ENCODE data around the gene APOA4.
A peak's percentile ranks its signal among the peaks of the same experiment; 100 is the strongest.

The APOA4 gene

DNA sequence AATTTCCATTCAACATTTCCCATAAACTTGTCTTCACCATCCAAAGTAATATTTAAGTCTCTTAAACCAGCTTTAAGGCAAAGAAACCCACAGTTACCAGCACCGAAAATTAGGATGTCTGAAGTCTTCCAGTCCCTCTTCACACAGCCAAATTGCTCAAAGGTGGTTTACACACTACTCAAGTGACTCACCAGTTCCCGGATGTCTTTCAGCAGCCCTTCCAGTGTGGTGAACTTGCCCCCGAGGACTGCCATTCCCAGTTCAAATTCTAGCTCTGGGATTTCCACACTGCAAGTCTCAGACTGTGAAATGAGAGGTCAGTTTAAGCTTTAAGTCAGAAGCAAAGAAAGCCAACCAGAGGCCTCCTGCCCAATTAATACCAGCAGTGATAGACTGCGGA lies 40.4 kb downstream of the APOA4 start:
- no peak for DNase-seq

GRCh38 chr11:116778556-116778955 lies 44.5 kb downstream of the APOA4 start:
- no peak for DNase-seq

DNA sequence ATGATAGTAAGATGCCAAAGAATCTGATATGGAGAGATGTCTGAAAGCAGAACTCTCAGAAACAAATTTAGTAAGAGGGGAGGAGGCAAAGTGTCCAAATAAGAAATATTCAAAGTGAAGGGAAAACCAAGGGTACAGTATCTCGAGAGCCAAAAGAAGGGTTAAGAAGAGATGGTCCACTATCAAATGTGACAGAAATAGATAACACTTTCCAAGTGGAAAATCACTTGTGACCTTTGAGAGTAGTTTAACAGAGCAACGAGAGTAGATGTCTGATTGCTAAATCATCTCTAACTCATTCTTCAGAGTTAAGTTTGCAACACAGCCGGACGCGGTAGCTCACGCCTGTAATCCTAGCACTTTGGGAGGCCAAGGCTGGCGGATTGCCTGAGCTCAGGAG lies 46.0 kb downstream of the APOA4 start:
- no peak for DNase-seq

GRCh38 chr11:116776522-116776984 lies 46.6 kb downstream of the APOA4 start:
- no peak for DNase-seq

DNA sequence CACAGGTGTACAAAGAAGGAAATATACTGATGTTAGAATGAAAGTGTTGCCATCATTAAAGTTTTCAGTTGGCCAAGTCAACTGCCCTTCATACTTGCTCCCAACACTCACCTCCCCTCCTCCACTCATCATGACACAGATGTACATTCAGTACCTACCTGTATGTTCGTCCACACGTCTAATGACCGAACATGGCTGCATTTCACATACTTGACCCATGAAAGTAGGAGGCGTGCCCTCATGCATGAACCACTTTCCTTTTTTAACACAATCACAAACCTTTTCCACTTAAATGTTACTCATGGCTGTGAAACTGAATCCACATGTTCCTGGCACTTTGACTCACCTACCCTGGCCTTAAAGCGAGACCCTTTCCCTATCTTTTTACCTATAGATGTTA lies 47.1 kb downstream of the APOA4 start:
- no peak for DNase-seq

DNA sequence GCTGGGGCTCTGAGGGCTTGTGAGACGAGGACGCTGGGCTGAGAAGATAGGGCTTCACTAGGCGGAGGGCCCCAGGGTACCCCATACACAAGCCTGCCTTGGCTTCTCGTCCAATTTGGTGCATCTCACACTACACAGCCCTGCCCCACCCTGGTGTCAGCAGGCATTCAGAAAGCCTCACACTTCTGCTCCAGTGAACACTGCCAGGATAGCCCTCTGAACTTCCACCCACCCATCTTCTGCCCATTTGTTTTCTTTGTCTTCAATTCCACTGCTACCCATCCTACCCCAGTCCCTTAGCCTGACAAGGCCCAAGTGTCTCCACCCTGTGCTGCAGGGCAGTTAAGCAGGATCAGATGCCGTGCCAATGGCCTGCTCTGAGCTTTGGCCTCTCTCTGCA lies 48.4 kb downstream of the APOA4 start:
- no peak for DNase-seq

- peak in 12 of 58 donors; percentile 48 to 82 (median 73) for DNase-seq
Measured at GRCh38 chr11:116773203-116774097, 49.7 kb downstream of the APOA4 start.

DNA sequence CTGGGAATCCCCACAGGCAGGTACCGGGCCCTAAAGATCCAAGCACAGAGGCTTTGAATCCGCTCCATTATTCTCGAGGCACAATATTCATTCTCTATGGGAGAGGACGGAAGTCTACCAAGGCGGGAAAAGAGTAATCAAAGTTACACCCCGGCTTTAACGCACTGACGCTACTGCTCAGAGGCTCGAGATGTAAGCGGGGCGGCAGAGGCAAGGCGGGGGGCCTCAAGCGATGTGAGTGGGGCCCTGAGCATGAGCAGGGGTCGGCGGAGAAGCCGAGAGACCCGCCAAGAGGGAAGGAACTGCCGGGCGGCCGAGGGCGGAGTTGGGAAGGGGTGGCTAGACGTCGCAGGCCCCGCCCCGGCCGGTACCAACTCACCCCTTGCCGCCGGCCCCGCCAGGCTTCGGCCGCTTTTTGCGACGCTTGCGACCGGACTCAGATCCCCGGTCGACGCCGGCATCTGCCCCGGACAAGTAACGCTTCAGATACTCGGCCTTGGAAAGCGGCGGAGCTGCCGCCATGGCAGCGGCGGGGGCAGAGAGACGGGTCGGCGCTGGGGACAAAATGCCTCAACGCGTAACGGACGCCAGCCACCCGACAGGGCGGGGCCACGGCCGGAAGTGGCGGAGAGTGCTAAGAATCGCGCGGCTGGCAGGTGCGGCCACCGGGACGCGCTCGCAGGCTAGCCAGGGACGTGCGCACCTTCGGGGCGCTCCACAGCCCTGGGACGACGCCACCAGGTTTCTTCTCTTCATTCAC lies 50.5 kb downstream of the APOA4 start, which contains the start of gene BUD13:
BUD13 (minus strand) TSS at position 545 of the 760 bp plus-strand sequence; CDS start at position 522, 23 bp downstream.
- DNase-seq = peak; percentile 54 to 94 (median 84)

- DNase-seq = no peak
Measured at GRCh38 chr11:116771935-116772334, 51.2 kb downstream of the APOA4 start.

All from anterior cingulate cortex (tissue), 58 donors.